ENCODE measurements around the gene RDH14.

Gene RDH14

GRCh38 chr2:18519914-18520450 lies 40.5 kb downstream of the RDH14 start:
- no peak for DNase-seq

GRCh38 chr2:18518116-18519111 lies 42.0 kb downstream of the RDH14 start:
- DNase-seq: peak; percentile 71

DNA sequence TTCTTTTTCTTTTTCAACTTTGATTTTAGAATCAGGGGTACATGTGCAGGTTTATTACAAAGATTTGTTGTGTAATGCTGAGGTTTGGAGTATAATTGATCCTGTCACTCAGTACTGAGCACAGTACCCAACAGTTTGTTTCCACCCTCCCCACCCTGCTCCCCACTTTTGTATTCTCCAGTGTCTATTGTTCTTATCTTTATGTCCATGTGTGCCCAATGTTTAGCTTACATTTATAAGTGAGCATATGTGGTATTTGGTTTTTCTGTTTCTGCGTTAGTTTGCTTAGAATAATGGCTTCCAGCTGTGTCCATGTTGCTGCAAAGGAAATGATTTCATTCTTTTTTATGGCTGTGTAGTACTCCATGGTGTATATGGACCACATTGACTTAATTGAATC lies 43.1 kb downstream of the RDH14 start:
- no peak for DNase-seq

GRCh38 chr2:18516112-18516511 lies 44.3 kb downstream of the RDH14 start:
- peak; percentile 76 for DNase-seq

DNA sequence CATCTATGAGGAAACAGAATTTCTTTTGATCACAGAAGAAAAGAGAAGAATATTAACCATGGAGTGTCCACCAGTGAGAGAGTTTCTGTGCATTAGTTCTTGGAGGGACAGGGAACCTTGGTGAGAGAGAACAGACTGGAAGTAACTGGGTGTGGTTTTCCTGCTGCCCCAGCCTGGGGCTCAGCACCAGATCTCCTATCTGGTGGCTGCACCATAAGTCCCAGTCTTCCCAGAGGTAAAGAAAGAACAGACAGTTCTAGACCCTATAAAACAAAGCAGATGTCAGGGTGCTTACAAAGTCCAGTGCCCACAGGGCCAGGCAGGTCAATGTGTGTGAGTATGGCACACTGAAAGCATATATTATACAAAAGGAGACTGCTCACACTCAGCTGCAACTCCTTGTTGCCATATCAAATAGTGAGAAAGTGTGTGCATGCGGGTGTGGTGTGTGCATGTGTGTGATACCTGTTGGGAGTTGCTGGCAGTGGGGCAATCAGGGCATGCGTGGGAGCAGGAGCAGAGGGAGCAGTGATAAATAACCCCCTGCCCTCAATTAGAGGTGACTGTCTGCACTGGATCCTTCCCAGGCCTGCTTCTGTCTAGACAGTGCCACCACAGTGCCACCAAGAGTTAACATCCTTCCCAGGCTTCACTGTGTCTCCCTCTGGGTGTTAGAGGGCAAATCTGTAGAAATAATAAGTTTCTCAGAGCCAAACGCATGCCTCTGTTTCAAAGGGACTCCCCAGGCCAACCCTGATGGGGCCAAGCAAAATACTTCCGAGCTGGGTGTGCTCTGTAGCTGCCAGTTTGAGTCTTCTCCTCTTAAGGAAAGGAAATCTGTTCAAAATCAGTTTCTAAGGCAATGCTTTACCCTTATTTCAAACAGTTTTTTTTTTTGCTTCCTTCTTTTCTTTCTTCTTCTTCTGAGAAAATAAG lies 45.7 kb downstream of the RDH14 start:
- DNase-seq: no peak

- no peak for DNase-seq
Measured at GRCh38 chr2:18510775-18511174, 49.7 kb downstream of the RDH14 start.

- DNase-seq: no peak
Measured at GRCh38 chr2:18506883-18507509, 53.5 kb downstream of the RDH14 start.

DNA sequence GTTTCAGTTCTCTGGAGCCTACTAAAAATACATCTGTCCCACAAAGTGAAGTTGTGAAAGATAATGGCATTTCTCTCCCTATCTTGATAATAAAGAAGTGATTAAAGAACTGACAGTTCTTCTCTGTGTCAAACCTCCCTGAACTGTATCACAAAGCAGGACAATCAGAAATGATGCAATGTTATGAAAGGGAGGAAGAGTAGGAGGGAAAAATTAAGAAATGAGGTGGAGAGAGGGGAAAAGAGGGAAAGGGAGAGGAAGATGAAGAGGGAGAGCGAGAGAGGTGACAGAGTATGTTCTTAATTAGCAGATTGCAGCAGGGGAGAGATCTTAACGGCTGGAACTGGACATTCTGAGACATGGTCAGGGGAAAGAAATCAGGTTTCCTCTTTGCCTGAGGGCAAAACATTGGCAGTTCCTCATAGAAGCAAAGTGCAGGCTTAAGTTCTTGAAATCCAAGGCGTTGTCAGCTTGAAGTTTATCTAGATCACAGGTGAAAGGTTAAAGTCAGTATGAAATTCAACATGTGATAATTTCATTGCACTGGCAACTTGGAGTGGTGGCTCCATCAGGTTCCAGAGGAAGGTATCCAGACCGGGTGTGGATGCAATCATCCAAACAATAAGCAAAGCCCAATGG lies 54.6 kb downstream of the RDH14 start:
- DNase-seq: no peak
